ENCODE data around the gene FBXW11. TPM values are rescaled to one million over a fixed set of nuclear protein-coding genes. Genes with fewer than 3 reads are reported as not detected.

Gene FBXW11
- polyA plus RNA-seq, 1 donor from 2014 or later: 103 TPM

GRCh38 chr5:171816666-171817065, 189.8 kb downstream of the FBXW11 start:
- no peak overlapping the region for H3K27ac ChIP-seq (ENCODE audit: low read length)
- H3K27me3 ChIP-seq (ENCODE audit: insufficient read depth, low read depth, low read length): no peaks in the 10 kb centered on the region
- H4K20me1 ChIP-seq (ENCODE audit: insufficient read depth): no peaks in the 10 kb centered on the region
- H3K9ac ChIP-seq (ENCODE audit: low read length): no peak overlapping the region
- no peaks in the 10 kb centered on the region for H3F3A ChIP-seq (ENCODE audit: insufficient read depth, low read length, poor library complexity, severe bottlenecking)
- TF ChIP-seq EZH2 (IDR thresholded peaks at IDR 0.05; ENCODE audit: borderline replicate concordance, insufficient read depth, low read length, poor library complexity, severe bottlenecking) (no peak), POLR2AphosphoS5 (IDR thresholded peaks at IDR 0.05) (no peak), TAF1 (IDR thresholded peaks at IDR 0.05; ENCODE audit: low read depth) (no peak), RAD21 (conservative IDR thresholded peaks at IDR 0.05) (no peak), MXI1 (conservative IDR thresholded peaks at IDR 0.05; ENCODE audit: poor library complexity, severe bottlenecking) (no peak)
- no peaks in the 10 kb centered on the region for H3K9me3 ChIP-seq (ENCODE audit: low read length)
- H3K9me2 ChIP-seq (ENCODE audit: insufficient read depth, low read length): no peaks in the 10 kb centered on the region
- no peak overlapping the region for H2AFZ ChIP-seq (ENCODE audit: low read depth, low read length)
- H3K4me2 ChIP-seq (ENCODE audit: low read length): no peak overlapping the region
- H3K79me2 ChIP-seq (replicated peaks; ENCODE audit: insufficient read depth, low read length): no peaks in the 10 kb centered on the region
- no peaks in the 10 kb centered on the region for H3K36me3 ChIP-seq (ENCODE audit: insufficient read depth, low read length)
- no peak overlapping the region for H3K4me3 ChIP-seq (ENCODE audit: low read length)

- Histone ChIP-seq H3K27me3 (ENCODE audit: insufficient read depth, low read depth, low read length) (no peaks in the 10 kb centered on the region), H3K79me2 (replicated peaks; ENCODE audit: insufficient read depth, low read length) (no peaks in the 10 kb centered on the region), H3K27ac (ENCODE audit: low read length) (no peak overlapping the region), H3K4me3 (ENCODE audit: low read length) (no peak overlapping the region), H3F3A (ENCODE audit: insufficient read depth, low read length, poor library complexity, severe bottlenecking) (no peaks in the 10 kb centered on the region), H3K9me2 (ENCODE audit: insufficient read depth, low read length) (no peaks in the 10 kb centered on the region), H4K20me1 (ENCODE audit: insufficient read depth) (no peaks in the 10 kb centered on the region), H2AFZ (ENCODE audit: low read depth, low read length) (no peak overlapping the region), H3K36me3 (ENCODE audit: insufficient read depth, low read length) (no peaks in the 10 kb centered on the region), H3K9ac (ENCODE audit: low read length) (no peak overlapping the region), H3K4me2 (ENCODE audit: low read length) (no peak overlapping the region), H3K9me3 (ENCODE audit: low read length) (no peaks in the 10 kb centered on the region)
- TF ChIP-seq POLR2AphosphoS5 (IDR thresholded peaks at IDR 0.05): no peak
- TF ChIP-seq MXI1 (conservative IDR thresholded peaks at IDR 0.05; ENCODE audit: poor library complexity, severe bottlenecking): no peak
- no peak for TF ChIP-seq REST (IDR thresholded peaks at IDR 0.05; ENCODE audit: borderline replicate concordance)
- TF ChIP-seq TAF1 (IDR thresholded peaks at IDR 0.05; ENCODE audit: low read depth): no peak
- TF ChIP-seq EP300 (conservative IDR thresholded peaks at IDR 0.05; ENCODE audit: poor library complexity, severe bottlenecking): no peak
- no peak for TF ChIP-seq EZH2 (IDR thresholded peaks at IDR 0.05; ENCODE audit: borderline replicate concordance, insufficient read depth, low read length, poor library complexity, severe bottlenecking)
- no peak for TF ChIP-seq CTCF (IDR thresholded peaks at IDR 0.05; ENCODE audit: poor library complexity, severe bottlenecking)
- no peak for TF ChIP-seq SMC3 (conservative IDR thresholded peaks at IDR 0.05; ENCODE audit: poor library complexity)
- TF ChIP-seq RAD21 (conservative IDR thresholded peaks at IDR 0.05): no peak
Measured at GRCh38 chr5:171813813-171814490, 192.5 kb downstream of the FBXW11 start.
